GM12891 (cell line): ENCODE results near the gene CCDC136.

ENCODE experiments used
- PAX5 ChIP-seq: IDR thresholded peaks from 2 replicates; pipeline ENCODE4 v1.6.1; 2011; ENCODE audit warnings: low read length, moderate library complexity, mild to moderate bottlenecking; ENCODE audit not compliant: insufficient read depth, severe bottlenecking
- POLR2A ChIP-seq: IDR thresholded peaks from 2 replicates; pipeline ENCODE4 v1.6.1; 2011; ENCODE audit warnings: low read depth, low read length, control low read depth
- POLR2AphosphoS5 ChIP-seq: IDR thresholded peaks from 2 replicates; pipeline ENCODE4 v1.6.1; 2011; ENCODE audit warnings: low read depth, low read length, control low read depth
- SPI1 ChIP-seq: IDR thresholded peaks from 2 replicates; pipeline ENCODE4 v1.6.1; 2011; ENCODE audit warnings: low read depth, low read length, control low read depth
- TAF1 ChIP-seq: IDR thresholded peaks from 2 replicates; pipeline ENCODE4 v1.6.1; 2011; ENCODE audit warnings: low read depth, low read length, control low read depth

GRCh38 chr7:128811631-128812430, 20.1 kb downstream of the CCDC136 start:
- TF ChIP-seq POLR2AphosphoS5 (no peak), POLR2A (no peak), TAF1 (no peak), SPI1 (no peak), PAX5 (no peak)
